Measurements from ENCODE around the gene XPO5.
"Not testable (repeated sequence)": the region's sequence is repeated elsewhere in the genome, so short reads cannot be mapped to it uniquely, and the experiment has no call there.

Gene XPO5

DNA sequence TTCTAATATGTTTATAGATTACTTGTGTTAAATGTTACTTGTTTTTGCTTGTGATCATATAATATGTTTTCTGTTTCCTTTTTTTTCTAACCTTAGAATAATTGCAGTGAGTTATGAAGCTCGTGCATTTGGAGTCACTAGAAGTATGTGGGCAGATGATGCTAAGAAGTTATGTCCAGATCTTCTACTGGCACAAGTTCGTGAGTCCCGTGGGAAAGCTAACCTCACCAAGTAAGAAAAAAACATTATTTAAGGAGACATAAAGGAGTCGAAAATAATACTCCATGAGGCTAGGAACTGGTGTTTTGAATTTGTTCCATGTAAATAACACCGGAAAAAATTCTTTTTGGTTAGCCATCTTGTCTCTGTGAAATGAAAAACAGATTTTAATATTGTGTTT is 7.1 kb upstream of the XPO5 start:
- DNase-seq, result no peak

- DNase-seq, result no peak
These were observed 3.3 kb upstream of the XPO5 start for GRCh38 chr6:43579171-43579570.

- no peak for DNase-seq
These were observed 2.9 kb upstream of the XPO5 start for GRCh38 chr6:43578748-43579147.

DNA sequence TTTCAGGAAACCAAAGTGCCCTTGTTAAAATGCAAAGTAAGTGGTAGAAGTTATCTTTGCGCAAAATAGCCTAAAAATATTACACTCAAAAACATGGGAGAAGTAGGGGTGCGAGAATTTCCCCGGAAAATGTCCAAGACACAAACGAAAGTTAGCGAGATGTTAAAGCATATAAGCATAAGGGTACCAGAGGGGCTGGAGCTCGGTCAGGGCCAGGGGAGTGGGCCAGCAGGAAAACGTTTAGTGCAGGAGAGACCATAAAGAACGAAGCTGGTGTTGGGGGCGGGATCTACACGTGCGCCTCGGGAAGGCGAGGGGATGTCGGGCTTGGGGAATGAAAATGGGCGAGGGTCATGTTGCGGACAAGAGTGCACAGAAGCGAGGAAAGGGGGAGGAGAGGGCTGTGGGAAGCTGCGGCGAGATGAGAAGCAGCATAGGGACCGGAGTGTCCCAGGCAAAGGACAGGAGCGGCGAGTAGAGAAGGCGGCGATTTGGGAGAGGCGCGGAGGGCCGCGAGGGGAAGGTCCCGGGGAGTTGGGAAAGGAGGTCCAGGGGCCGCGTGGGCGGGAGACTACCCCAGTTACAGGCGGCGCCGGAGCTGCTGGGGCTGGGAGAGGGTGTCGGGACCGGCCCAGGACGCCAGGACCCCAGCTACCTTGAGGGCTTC is 600 bp downstream of the XPO5 start:
- DNase-seq, result peak; percentile 11

DNA sequence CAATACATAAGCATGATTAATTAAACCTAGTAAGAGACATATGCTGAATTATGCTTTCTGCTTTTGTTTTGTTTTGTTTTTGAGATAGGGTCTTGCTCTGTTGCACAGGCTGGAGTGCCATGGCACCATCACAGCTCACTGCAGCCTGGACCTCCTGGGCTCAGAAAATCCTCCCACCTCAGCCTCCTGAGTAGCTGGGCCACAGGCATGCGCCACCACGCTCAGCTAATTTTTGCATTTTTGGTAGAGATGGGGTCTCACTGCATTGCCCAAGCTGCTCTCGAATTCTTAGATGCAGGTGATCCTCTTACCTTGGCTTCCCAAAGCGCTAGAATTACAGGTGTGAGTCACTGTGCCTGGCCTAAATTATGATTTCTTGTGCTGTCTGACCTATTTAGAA is 3.8 kb downstream of the XPO5 start:
- DNase-seq, result no peak

- DNase-seq, result no peak
These were observed 4.9 kb downstream of the XPO5 start for GRCh38 chr6:43570876-43571441.

DNA sequence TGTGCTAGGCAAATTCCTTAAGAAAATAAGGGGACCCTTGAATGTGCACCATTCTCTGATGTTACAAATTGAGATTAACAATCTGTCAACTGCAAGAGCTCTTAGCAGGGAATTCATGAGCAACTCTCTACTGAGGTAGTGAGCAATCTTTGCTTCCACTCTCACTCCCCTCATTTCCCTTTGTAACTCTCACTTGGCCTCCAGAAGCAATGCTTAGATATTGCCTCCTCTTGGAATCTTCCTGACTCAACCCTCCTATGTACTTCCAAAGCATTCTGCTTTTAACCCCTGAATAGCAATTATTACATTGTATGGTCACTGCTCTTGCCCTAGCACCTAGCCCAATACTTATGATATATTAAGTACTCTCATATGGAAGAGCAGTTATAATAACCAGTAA is 16.5 kb downstream of the XPO5 start:
- DNase-seq, result no peak

DNA sequence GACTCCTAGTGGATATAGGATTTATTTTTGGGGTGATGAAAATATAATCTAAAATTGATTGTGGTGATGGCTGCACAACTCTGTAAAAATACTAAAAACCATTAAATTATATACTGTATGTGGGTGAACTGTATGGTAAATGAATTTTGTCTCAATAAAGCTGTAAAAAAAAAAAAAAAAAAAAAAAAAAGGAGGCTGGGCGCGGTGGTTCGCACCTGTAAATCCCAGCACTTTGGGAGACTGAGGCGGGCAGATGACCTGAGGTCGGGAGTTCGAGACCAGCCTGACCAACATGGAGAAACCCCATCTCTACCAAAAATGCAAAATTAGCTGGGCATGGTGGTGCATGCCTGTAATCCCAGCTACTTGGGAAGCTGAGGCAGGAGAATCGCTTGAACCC is 18.2 kb downstream of the XPO5 start:
- DNase-seq, result not testable (repeated sequence)

DNA sequence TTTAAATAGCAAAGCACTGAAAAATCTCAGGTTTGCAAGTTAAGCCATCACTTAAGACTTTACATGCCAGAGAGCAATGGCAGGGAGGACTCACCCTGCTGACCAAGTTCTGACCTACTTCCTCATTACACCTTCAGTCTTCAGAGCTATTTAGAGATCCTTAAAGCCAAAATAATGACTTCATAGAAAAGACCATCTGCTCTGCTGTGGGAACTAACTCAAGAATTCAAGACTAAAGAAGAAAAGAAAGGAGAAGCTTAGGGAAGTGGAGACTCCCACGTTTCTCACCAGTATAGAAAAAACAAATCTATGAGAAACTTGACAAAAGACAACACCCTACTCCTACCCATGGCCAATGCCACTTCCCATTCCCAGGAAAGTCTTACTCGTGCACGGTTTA is 28.6 kb downstream of the XPO5 start:
- DNase-seq, result no peak

GRCh38 chr6:43544461-43544860 is 31.4 kb downstream of the XPO5 start:
- DNase-seq, result no peak

GRCh38 chr6:43541774-43542471 is 33.9 kb downstream of the XPO5 start:
- no peak for DNase-seq

DNA sequence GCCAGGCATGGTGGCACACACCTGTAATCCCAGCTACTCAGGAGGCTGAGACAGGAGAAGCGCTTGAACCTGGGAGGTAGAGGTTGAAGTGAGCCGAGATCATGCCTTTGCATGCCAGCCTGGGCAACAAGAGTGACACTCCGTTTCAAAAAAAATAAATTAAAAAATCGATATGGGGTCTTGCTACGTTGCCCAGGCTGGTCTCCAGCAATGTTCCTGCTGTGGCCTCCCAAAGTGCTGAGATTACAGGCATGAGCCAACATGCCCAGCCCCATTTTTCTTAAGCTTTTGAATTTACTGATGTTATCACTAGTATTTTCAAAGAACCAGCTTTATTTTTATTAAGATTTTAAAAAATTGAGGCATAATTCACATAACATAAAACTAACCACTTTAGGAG is 35.3 kb downstream of the XPO5 start:
- DNase-seq, result no peak

DNA sequence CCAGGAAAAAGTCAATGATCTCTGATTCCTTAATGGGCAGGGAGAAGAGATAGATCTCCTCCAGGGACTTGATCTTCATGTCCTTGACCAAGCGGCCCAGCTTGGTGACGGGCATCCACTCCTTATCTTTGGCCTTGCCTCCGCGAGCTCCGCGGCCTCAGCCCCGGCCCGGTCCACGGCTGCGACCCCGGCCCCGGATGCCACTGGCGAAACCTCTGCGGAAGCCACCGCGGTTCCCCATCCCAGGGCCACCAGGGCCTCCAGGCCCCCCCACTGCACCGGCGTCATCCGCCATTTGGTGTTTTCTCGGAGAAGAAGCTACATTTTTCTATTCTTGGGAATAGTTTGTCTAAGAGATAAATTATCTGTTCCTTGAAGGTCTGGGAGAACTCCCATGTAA is 36.4 kb downstream of the XPO5 start:
- not testable (repeated sequence) for DNase-seq

GRCh38 chr6:43538986-43539385 is 36.9 kb downstream of the XPO5 start:
- DNase-seq, result not testable (repeated sequence)

GRCh38 chr6:43532201-43532600 is 43.6 kb downstream of the XPO5 start:
- DNase-seq, result no peak

GRCh38 chr6:43524483-43524961 is 51.3 kb downstream of the XPO5 start:
- no peak for DNase-seq

DNA sequence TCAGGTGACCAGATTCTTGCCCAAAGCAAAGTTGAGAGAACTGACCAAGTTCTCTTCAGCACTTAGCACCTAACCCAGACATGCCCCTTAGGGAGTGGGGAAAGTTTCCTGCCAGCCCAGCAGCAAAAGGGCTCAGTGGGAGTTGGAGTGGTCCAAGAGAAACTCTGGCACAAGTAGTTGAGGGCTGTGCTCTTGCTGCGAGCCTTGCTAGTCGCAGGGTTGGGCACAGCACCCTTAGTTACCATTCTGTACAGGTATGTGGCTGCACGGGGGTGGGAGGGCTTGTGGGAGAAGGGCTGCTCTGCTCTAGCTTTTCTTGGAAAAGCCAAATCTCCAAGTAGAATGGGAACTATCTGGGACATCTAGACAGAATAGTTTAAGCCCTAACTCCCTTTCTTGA is 52.6 kb downstream of the XPO5 start:
- no peak for DNase-seq

DNA sequence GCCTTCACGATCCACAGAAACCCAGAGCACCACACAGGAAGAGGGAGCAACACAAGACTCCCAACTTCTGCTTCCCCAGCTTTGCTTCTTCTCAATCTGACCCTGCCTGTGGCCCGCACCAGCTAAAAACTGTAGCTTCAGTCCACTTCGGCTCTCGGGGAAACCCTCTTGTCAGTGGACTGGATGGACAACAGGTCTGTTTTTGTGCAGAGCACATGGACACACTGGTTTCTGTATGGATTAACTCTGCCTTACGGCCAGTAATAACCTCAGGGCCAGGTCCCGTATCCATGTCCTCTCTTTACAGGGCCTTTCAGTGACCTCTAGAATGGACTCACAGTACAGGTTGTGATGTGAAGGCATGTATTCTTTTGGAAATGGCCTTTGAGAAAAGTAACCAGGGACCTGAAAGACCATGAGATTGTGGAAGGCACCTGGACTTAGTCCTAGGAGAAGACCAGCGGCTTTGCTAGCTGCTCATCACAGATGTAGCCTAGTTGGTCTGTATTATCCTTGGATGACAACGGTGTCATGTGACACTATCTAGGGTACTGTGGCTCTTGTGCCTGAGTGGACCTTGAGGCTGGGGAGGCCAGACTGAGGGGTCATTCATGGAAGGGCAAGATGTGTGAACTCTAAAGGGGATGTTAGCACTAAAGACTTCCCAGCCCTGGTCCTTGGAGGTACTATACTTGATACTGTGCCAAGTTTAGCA is 53.1 kb downstream of the XPO5 start:
- no peak for DNase-seq

DNA sequence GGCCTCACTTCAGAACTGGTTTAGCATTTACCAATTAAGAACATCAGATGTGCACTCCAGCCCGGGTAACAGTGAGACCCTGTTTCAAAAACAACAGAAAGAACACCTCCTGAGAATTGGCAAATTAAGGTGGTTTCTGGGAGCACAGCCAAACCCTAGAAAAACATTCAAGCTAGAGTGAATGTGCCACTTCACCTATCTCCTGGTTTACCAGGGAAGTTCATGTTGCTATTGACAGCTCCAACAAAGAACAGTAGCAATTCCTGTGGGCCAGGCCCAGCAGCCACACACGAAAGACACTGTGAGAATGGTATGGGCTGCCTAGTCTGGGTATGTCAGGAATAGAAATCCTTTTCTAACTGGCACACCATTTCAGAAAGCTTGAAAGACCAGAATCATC is 54.0 kb downstream of the XPO5 start:
- no peak for DNase-seq

GRCh38 chr6:43520097-43520496 is 55.7 kb downstream of the XPO5 start:
- DNase-seq, result no peak

GRCh38 chr6:43517505-43518357 is 58.1 kb downstream of the XPO5 start:
- no peak for DNase-seq

- peak; percentile 98 for DNase-seq
These were observed 58.9 kb downstream of the XPO5 start, which contains the start of the genes POLR1C and YIPF3 for GRCh38 chr6:43516697-43517504. Gene POLR1C (plus strand): TSS chr6:43517089. CDS start chr6:43517110, 21 bp downstream. Gene YIPF3 (minus strand): TSS chr6:43516926. CDS start chr6:43516807, 119 bp downstream.
